Right kidney (tissue), 1 donor: ENCODE data around the gene AP2A1.

Source experiments
- DNase-seq: peaks from one replicate; pipeline ENCODE4 v3.0.0-alpha.2; 2016

The AP2A1 gene

GRCh38 chr19:49855676-49856573 lies 89.1 kb downstream of the AP2A1 start:
- DNase-seq, result no peak

- DNase-seq, result no peak
Observed at GRCh38 chr19:49856574-49857021, 89.8 kb downstream of the AP2A1 start.
